ENCODE data around the gene AGPAT1.
A peak's percentile ranks its signal among the peaks of the same experiment; 100 is the strongest.

The AGPAT1 gene

GRCh38 chr6:32179766-32180405, 4.0 kb upstream of the AGPAT1 start:
- DNase-seq (ENCODE audit: low read depth, low spot score), result no peak
- ChIA-PET POLR2A (no interaction called here), CTCF (interaction anchor here (1.1 to 2.0 kb wide), 4 partner anchors 11 to 63 kb away, joined by 3 to 8 read pairs (median 6); no protein-coding TSS in a partner anchor)
- no peak overlapping the region for H3K4me3 ChIP-seq (ENCODE audit: low read depth, low read length)
- no peak for TF ChIP-seq CTCF (IDR thresholded peaks at IDR 0.05; ENCODE audit: insufficient read depth, low read length, missing control alignments)

- TF ChIP-seq CTCF (IDR thresholded peaks at IDR 0.05; ENCODE audit: insufficient read depth, low read length, missing control alignments), result no peak
- POLR2A ChIA-PET, result interaction anchor here (0.7 to 1.7 kb wide), 2 partner anchors 16 to 69 kb away, joined by 3 to 8 read pairs; no protein-coding TSS in a partner anchor
- CTCF ChIA-PET, result interaction anchor here (1.1 to 2.0 kb wide), 4 partner anchors 12 to 62 kb away, joined by 3 to 8 read pairs (median 6); no protein-coding TSS in a partner anchor
- peak overlapping the region; percentile 97 for H3K4me3 ChIP-seq (ENCODE audit: low read depth, low read length)
- no peak for DNase-seq (ENCODE audit: low read depth, low spot score)
Observed at GRCh38 chr6:32178547-32179440, 2.9 kb upstream of the AGPAT1 start.

GRCh38 chr6:32177788-32178546, 2.1 kb upstream of the AGPAT1 start, which contains the start of gene RNF5:
Gene RNF5, plus strand, starts transcription at chr6:32178405. Its CDS starts 107 bp downstream, at chr6:32178512.
- peak; percentile 100 for DNase-seq (ENCODE audit: low read depth, low spot score)
- ChIA-PET POLR2A (interaction anchor here (0.9 to 2.4 kb wide), 5 partner anchors 17 to 794 kb away, joined by 4 to 8 read pairs (median 7); partner anchors contain the start of genes ATF6B and FKBPL), CTCF (interaction anchor here (1.3 to 2.1 kb wide), 3 partner anchors 15 to 60 kb away, joined by 4 to 6 read pairs (median 5); partner anchors contain the start of gene GPSM3)
- no peak for TF ChIP-seq CTCF (IDR thresholded peaks at IDR 0.05; ENCODE audit: insufficient read depth, low read length, missing control alignments)
- peak within 1 kb of the TSS; percentile 97 for H3K4me3 ChIP-seq (ENCODE audit: low read depth, low read length)

GRCh38 chr6:32177183-32177787, 1.4 kb upstream of the AGPAT1 start:
- DNase-seq (ENCODE audit: low read depth, low spot score), result no peak

More at GRCh38 chr6:32177183-32177787, 1.4 kb upstream of the AGPAT1 start:
- no peak for TF ChIP-seq CTCF (IDR thresholded peaks at IDR 0.05; ENCODE audit: insufficient read depth, low read length, missing control alignments)
- peak overlapping the region; percentile 97 for H3K4me3 ChIP-seq (ENCODE audit: low read depth, low read length)
- CTCF ChIA-PET, result interaction anchor here (1.4 to 2.1 kb wide), 3 partner anchors 12 to 60 kb away, joined by 4 to 6 read pairs (median 5); partner anchors contain the start of genes GPSM3 and PBX2
- POLR2A ChIA-PET, result interaction anchor here (0.9 to 2.4 kb wide), 5 partner anchors 18 to 795 kb away, joined by 4 to 8 read pairs (median 7); partner anchors contain the start of genes ATF6B and FKBPL

All from AG04449 (cell line).